Fibroblast of lung (primary cell): ENCODE measurements around the gene MAST2. TPM values are rescaled to one million over a fixed set of nuclear protein-coding genes. Genes with fewer than 3 reads are reported as not detected.
"Not testable (repeated sequence)": the region's sequence is repeated elsewhere in the genome, so short reads cannot be mapped to it uniquely, and the experiment has no call there.

Source experiments
- DNase-seq, 2 donors: peaks; one replicate each; pipeline versions ENCODE4 v3.0.0 to v3.0.0-alpha.2; 2010; ENCODE audit warnings: low read depth in 2 of 2
- H2AFZ ChIP-seq: 2 replicates; pipeline ENCODE4 v1.5.1; 2012; ENCODE audit warnings: low read length, control low read depth, inconsistent platforms
- H3K27ac ChIP-seq: 2 replicates; pipeline ENCODE4 v1.5.1; 2011; ENCODE audit warnings: low read length, control low read depth; ENCODE audit not compliant: insufficient read depth
- H3K27me3 ChIP-seq: 2 replicates; pipeline ENCODE4 v1.5.1; 2011; ENCODE audit warnings: mild to moderate bottlenecking, low read length; ENCODE audit not compliant: control insufficient read depth, insufficient read depth
- H3K36me3 ChIP-seq: 2 replicates; pipeline ENCODE4 v1.5.1; 2011; ENCODE audit warnings: low read length; ENCODE audit not compliant: control insufficient read depth, insufficient read depth
- H3K4me1 ChIP-seq: 2 replicates; pipeline ENCODE4 v1.5.1; 2011; ENCODE audit warnings: low read length; ENCODE audit not compliant: control insufficient read depth, insufficient read depth; ENCODE audit errors: extremely low read depth
- H3K4me2 ChIP-seq: 2 replicates; pipeline ENCODE4 v1.5.1; 2011; ENCODE audit warnings: low read length, control low read depth; ENCODE audit not compliant: insufficient read depth; ENCODE audit errors: extremely low read depth
- H3K4me3 ChIP-seq, 4 experiments: fragments of 200-600 bp in 1 of 4; sonication (generic) in 1 of 4; replicated peaks in 1 of 4; 2 replicates each; pipeline ENCODE4 v1.5.1; 2011 to 2016; ENCODE audit warnings: low read length in 4 of 4, low read depth in 3 of 4, mild to moderate bottlenecking in 3 of 4, control low read depth in 2 of 4, inconsistent platforms in 1 of 4, mixed read lengths in 1 of 4; ENCODE audit not compliant: insufficient read depth in 1 of 4; ENCODE audit errors: control extremely low read depth in 1 of 4
- H3K79me2 ChIP-seq: 2 replicates; pipeline ENCODE4 v1.5.1; 2012; ENCODE audit warnings: mild to moderate bottlenecking, low read length, inconsistent platforms; ENCODE audit not compliant: control insufficient read depth, insufficient read depth
- H3K9ac ChIP-seq: 2 replicates; pipeline ENCODE4 v1.5.1; 2011; ENCODE audit warnings: mild to moderate bottlenecking, low read length, control low read depth; ENCODE audit not compliant: insufficient read depth
- H3K9me3 ChIP-seq: 2 replicates; pipeline ENCODE4 v1.5.1; 2012; ENCODE audit warnings: low read depth, low read length; ENCODE audit not compliant: control insufficient read depth, insufficient read depth
- H4K20me1 ChIP-seq: 2 replicates; pipeline ENCODE4 v1.5.1; 2011; ENCODE audit warnings: low read length; ENCODE audit not compliant: control insufficient read depth, insufficient read depth; ENCODE audit errors: extremely low read depth
- EZH2 ChIP-seq: IDR thresholded peaks from 2 replicates; pipeline ENCODE4 v1.5.1; 2012; ENCODE audit warnings: low read length, control low read depth, mild to moderate bottlenecking; ENCODE audit errors: missing control alignments
- polyA plus RNA-seq, 2 donors: library from polyadenylated mRNA; depleted of rRNA in 1 of 2; stranded (reverse) in 1 of 2; unstranded in 1 of 2; fragments of >200 nt; gene quantifications; 2 replicates each; pipeline ENCODE4 v1.2.1, GENCODE V29; 2011 to 2012; ENCODE audit warnings: missing spikeins in 1 of 2
- total RNA-seq: library from RNA; depleted of rRNA; stranded (reverse); fragments of >200 nt; gene quantifications from 2 replicates; pipeline ENCODE4 v1.2.1, GENCODE V29; 2014
- TF ChIP-seq, protein P1 (sequence below), 2 donors: IDR thresholded peaks in 1 of 2; conservative IDR thresholded peaks in 1 of 2; 1 replicate in 1 of 2; 2 replicates in 1 of 2; pipeline ENCODE4 v1.5.1; 2011 to 2012; ENCODE audit warnings: low read length in 2 of 2, control low read depth in 1 of 2, inconsistent platforms in 1 of 2, low read depth in 1 of 2, mild to moderate bottlenecking in 1 of 2

Gene MAST2
- total and polyA plus RNA-seq, 2 donors (not counting 1 experiment from before 2014, with no cell fraction given): 17.5 to 24.9 TPM

GRCh38 chr1:45870500-45870899, 67.1 kb downstream of the MAST2 start:
- Histone ChIP-seq H3K36me3 (no peaks in the 10 kb centered on the region), H3K79me2 (peaks cover under 1% of the 10 kb centered on the region), H3K9ac (no peak overlapping the region), H4K20me1 (no peaks in the 10 kb centered on the region), H3K4me1 (no peaks in the 10 kb centered on the region), H3K9me3 (no peaks in the 10 kb centered on the region), H3K27me3 (no peaks in the 10 kb centered on the region), H3K4me2 (no peak overlapping the region), H3K4me3 (no peak overlapping the region), H2AFZ (no peak overlapping the region), H3K27ac (no peak overlapping the region)
- DNase-seq: peak in 1 of 2 donors; percentile 30
- TF ChIP-seq, protein P1, sequence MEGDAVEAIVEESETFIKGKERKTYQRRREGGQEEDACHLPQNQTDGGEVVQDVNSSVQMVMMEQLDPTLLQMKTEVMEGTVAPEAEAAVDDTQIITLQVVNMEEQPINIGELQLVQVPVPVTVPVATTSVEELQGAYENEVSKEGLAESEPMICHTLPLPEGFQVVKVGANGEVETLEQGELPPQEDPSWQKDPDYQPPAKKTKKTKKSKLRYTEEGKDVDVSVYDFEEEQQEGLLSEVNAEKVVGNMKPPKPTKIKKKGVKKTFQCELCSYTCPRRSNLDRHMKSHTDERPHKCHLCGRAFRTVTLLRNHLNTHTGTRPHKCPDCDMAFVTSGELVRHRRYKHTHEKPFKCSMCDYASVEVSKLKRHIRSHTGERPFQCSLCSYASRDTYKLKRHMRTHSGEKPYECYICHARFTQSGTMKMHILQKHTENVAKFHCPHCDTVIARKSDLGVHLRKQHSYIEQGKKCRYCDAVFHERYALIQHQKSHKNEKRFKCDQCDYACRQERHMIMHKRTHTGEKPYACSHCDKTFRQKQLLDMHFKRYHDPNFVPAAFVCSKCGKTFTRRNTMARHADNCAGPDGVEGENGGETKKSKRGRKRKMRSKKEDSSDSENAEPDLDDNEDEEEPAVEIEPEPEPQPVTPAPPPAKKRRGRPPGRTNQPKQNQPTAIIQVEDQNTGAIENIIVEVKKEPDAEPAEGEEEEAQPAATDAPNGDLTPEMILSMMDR (conservative IDR thresholded peaks at IDR 0.05 in 1 of 2, IDR thresholded peaks at IDR 0.05 in 1 of 2; ENCODE audit: low read depth in 1 of 2, low read length in 2 of 2): no peak
- no peak for TF ChIP-seq EZH2

- DNase-seq: peak; percentile 21 to 89
- not testable (repeated sequence) for H3K36me3 ChIP-seq, H3K4me3 ChIP-seq, H3K9ac ChIP-seq, H3K9me3 ChIP-seq, H3K27ac ChIP-seq, H4K20me1 ChIP-seq, H3K4me2 ChIP-seq, H2AFZ ChIP-seq, H3K27me3 ChIP-seq, H3K4me1 ChIP-seq, H3K79me2 ChIP-seq
Observed at GRCh38 chr1:45872173-45872801, 68.9 kb downstream of the MAST2 start.

DNA sequence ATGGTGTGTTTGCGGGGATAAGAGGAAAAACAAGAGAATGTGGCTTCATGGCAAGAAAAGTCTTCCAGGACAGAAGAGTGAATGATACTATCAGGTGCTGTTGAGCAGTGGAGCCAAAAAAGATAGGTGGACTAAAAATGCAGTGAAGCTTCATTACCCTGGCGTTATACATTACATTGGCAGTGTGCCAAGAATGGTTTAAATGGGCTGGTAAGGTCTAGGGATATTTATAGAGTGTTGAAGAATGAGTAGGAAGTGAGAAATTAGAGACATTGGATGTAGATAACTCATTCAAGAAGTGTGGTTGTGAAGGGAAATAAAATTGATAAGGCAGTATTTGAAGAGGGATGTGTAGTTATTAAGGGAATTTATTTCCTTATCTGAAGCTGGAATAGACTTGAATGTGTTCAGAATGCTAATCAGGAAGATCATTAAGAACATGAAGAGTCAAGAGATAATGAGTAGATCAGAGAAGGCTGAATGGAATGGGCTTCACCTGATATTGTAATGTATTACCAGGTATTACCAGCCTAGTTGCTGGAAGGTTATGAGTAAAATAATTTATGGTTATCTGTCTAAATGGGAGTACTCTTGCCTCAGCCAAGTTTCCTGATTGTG, 72.7 kb downstream of the MAST2 start:
- no peak for TF ChIP-seq EZH2
- TF ChIP-seq, protein P1 (conservative IDR thresholded peaks at IDR 0.05 in 1 of 2, IDR thresholded peaks at IDR 0.05 in 1 of 2; ENCODE audit: low read depth in 1 of 2, low read length in 2 of 2): no peak
- no peaks in the 10 kb centered on the region for H3K36me3 ChIP-seq
- H3K4me1 ChIP-seq: no peaks in the 10 kb centered on the region
- no peaks in the 10 kb centered on the region for H4K20me1 ChIP-seq
- no peaks in the 10 kb centered on the region for H3K27me3 ChIP-seq
- H3K9me3 ChIP-seq: no peaks in the 10 kb centered on the region
- H3K27ac ChIP-seq: no peak overlapping the region
- H3K4me2 ChIP-seq: no peak overlapping the region
- H3K79me2 ChIP-seq: no peaks in the 10 kb centered on the region
- H3K4me3 ChIP-seq: no peak overlapping the region
- no peak overlapping the region for H2AFZ ChIP-seq
- no peak overlapping the region for H3K9ac ChIP-seq
- no peak for DNase-seq
